HCT116 (cell line): ENCODE measurements around the gene FAM200B. TPM values are rescaled to one million over a fixed set of nuclear protein-coding genes. Genes with fewer than 3 reads are reported as not detected.

ENCODE experiments used
- ATAC-seq: fragments of 200-7000 bp; cut with Tn5 transposase; 2 replicates; pipeline ENCODE4 v1.9.1; 2020; ENCODE audit warnings: mild to moderate bottlenecking, moderate library complexity
- BruUV-seq: library from RNA; stranded (reverse); fragments of 400-500 nt; replicated peaks from 2 replicates; lab custom pipeline; 2021; lab: Mats Ljungman, UMichigan
- CTCF ChIA-PET: fragments of 300-600 bp; sonication (Branson Sonifier 250); formaldehyde crosslinking; loops from one replicate; lab custom pipeline; 2021; ENCODE audit warnings: antibody characterized with exemption; lab: Charles Lee
- POLR2A ChIA-PET: fragments of 300-600, 350-600 bp; sonication (Branson Sonifier 250); formaldehyde crosslinking; loops from one replicate; lab custom pipeline; 2021; ENCODE audit warnings: antibody characterized with exemption; lab: Charles Lee
- RAD21 ChIA-PET, 2 experiments: fragments of 300-600 bp; sonication (Branson Sonifier 250); formaldehyde crosslinking; loops; one replicate each; lab custom pipeline; 2023; ENCODE audit warnings: low total read pairs in 2 of 2; ENCODE audit not compliant: uncharacterized antibody in 2 of 2, unreplicated experiment in 2 of 2, low non-redundant PET in 1 of 2; lab: Charles Lee
- DNase-seq: peaks from one replicate; pipeline ENCODE4 v3.0.0-alpha.2; 2010; ENCODE audit warnings: low read depth, low spot score
- H2AFZ ChIP-seq: fragments of 200-600 bp; shearing (Covaris generic), sonication (generic); 2 replicates; pipeline ENCODE4 v1.6.1; 2017; ENCODE audit warnings: low read depth, mixed run types, mixed read lengths, antibody characterized with exemption, low read length; ENCODE audit not compliant: poor library complexity, severe bottlenecking
- H3K27ac ChIP-seq: 2 replicates; pipeline ENCODE4 v1.5.1; 2012; ENCODE audit warnings: low read depth, low read length
- H3K27me3 ChIP-seq: fragments of 200-600 bp; sonication (generic); 2 replicates; pipeline ENCODE4 v1.6.1; 2016; ENCODE audit warnings: mixed run types, low read length, mixed read lengths; ENCODE audit not compliant: insufficient read depth
- H3K36me3 ChIP-seq, 2 experiments: fragments of 200-500 bp in 1 of 2; fragments of 200-600 bp in 1 of 2; sonication (Bioruptor generic) in 1 of 2; sonication (generic) in 1 of 2; 2 replicates each; pipeline versions ENCODE4 v1.5.1 to v1.6.1; 2014 to 2016; ENCODE audit warnings: low read length in 2 of 2, inconsistent platforms in 1 of 2, mixed read lengths in 1 of 2, mixed run types in 1 of 2; ENCODE audit not compliant: insufficient read depth in 2 of 2, control insufficient read depth in 1 of 2
- H3K4me1 ChIP-seq, 2 experiments: fragments of 200-600 bp in 1 of 2; sonication (generic) in 1 of 2; 2 replicates each; pipeline versions ENCODE4 v1.5.1 to v1.6.1; 2012 to 2017; ENCODE audit warnings: low read length in 2 of 2, inconsistent platforms in 1 of 2, mild to moderate bottlenecking in 1 of 2, mixed read lengths in 1 of 2, mixed run types in 1 of 2, moderate library complexity in 1 of 2; ENCODE audit not compliant: insufficient read depth in 2 of 2, control insufficient read depth in 1 of 2
- H3K4me2 ChIP-seq: fragments of 200-600 bp; sonication (generic); 2 replicates; pipeline ENCODE4 v1.6.1; 2017; ENCODE audit warnings: mixed run types, low read length, mixed read lengths
- H3K4me3 ChIP-seq, 2 experiments: fragments of 200-600 bp in 1 of 2; sonication (generic) in 1 of 2; replicated peaks in 1 of 2; 2 replicates each; pipeline ENCODE4 v1.5.1; 2011 to 2016; ENCODE audit warnings: low read length in 2 of 2, control low read depth in 1 of 2, low read depth in 1 of 2, mild to moderate bottlenecking in 1 of 2, mixed read lengths in 1 of 2, mixed run types in 1 of 2
- H3K79me2 ChIP-seq: fragments of 200-600 bp; sonication (generic); 2 replicates; pipeline ENCODE4 v1.6.1; 2017; ENCODE audit warnings: mild to moderate bottlenecking, mixed run types, low read length, moderate library complexity, mixed read lengths; ENCODE audit not compliant: insufficient read depth
- H3K9ac ChIP-seq: fragments of 200-600 bp; sonication (generic); 2 replicates; pipeline ENCODE4 v1.6.1; 2016; ENCODE audit warnings: low read length, mixed read lengths
- H3K9me2 ChIP-seq: fragments of 200-600 bp; sonication (generic), shearing (Covaris generic); 2 replicates; pipeline ENCODE4 v1.6.1; 2017; ENCODE audit warnings: mixed run types, mild to moderate bottlenecking, moderate library complexity; ENCODE audit not compliant: insufficient read depth
- H3K9me3 ChIP-seq, 2 experiments: fragments of 200-500 bp in 1 of 2; fragments of 200-600 bp in 1 of 2; sonication (Bioruptor generic) in 1 of 2; sonication (generic) in 1 of 2; 2 replicates each; pipeline ENCODE4 v1.6.1; 2014 to 2017; ENCODE audit warnings: low read length in 2 of 2, mixed read lengths in 2 of 2, inconsistent platforms in 1 of 2, low read depth in 1 of 2, mild to moderate bottlenecking in 1 of 2, mixed run types in 1 of 2, moderate library complexity in 1 of 2; ENCODE audit not compliant: control insufficient read depth in 1 of 2, insufficient read depth in 1 of 2
- H4K20me1 ChIP-seq: fragments of 200-600 bp; sonication (generic), shearing (Covaris generic); 2 replicates; pipeline ENCODE4 v1.6.1; 2017; ENCODE audit warnings: mixed run types, mild to moderate bottlenecking, moderate library complexity; ENCODE audit not compliant: insufficient read depth
- ATF3 ChIP-seq: IDR thresholded peaks from 2 replicates; pipeline ENCODE4 v1.6.1; 2012
- CEBPB ChIP-seq: IDR thresholded peaks from 2 replicates; pipeline ENCODE4 v1.6.1; 2012; ENCODE audit warnings: low read depth
- EGR1 ChIP-seq: IDR thresholded peaks from 2 replicates; pipeline ENCODE4 v1.6.1; 2012; ENCODE audit warnings: low read depth
- EZH2 ChIP-seq: fragments of 200-600 bp; sonication (generic); IDR thresholded peaks from 2 replicates; pipeline ENCODE4 v1.6.1; 2017; ENCODE audit warnings: antibody characterized with exemption, mixed run types
- EZH2phosphoT487 ChIP-seq: fragments of 200-600 bp; IDR thresholded peaks from 2 replicates; pipeline ENCODE4 v1.6.1; 2018; ENCODE audit warnings: antibody characterized with exemption, borderline replicate concordance
- FOSL1 ChIP-seq: IDR thresholded peaks from 2 replicates; pipeline ENCODE4 v1.6.1; 2012; ENCODE audit warnings: low read depth
- JUND ChIP-seq: IDR thresholded peaks from 2 replicates; pipeline ENCODE4 v1.6.1; 2012
- MAX ChIP-seq: IDR thresholded peaks from 2 replicates; pipeline ENCODE4 v1.6.1; 2012
- POLR2A ChIP-seq: IDR thresholded peaks from 2 replicates; pipeline ENCODE4 v1.7.0; 2011; ENCODE audit warnings: borderline replicate concordance; ENCODE audit not compliant: insufficient read depth, insufficient read length; ENCODE audit errors: extremely low read depth
- POLR2AphosphoS5 ChIP-seq: IDR thresholded peaks from 2 replicates; pipeline ENCODE4 v1.6.1; 2011; ENCODE audit warnings: mild to moderate bottlenecking, low read depth, low read length, moderate library complexity
- RAD21 ChIP-seq: IDR thresholded peaks from 2 replicates; pipeline ENCODE4 v1.6.1; 2012; ENCODE audit warnings: low read depth, mild to moderate bottlenecking
- REST ChIP-seq: IDR thresholded peaks from 2 replicates; pipeline ENCODE4 v1.6.1; 2012; ENCODE audit warnings: low read depth
- SIN3A ChIP-seq: IDR thresholded peaks from 2 replicates; pipeline ENCODE4 v1.6.1; 2012; ENCODE audit warnings: low read depth
- SP1 ChIP-seq: IDR thresholded peaks from 2 replicates; pipeline ENCODE4 v1.6.1; 2012; ENCODE audit warnings: low read depth
- SRF ChIP-seq: IDR thresholded peaks from 2 replicates; pipeline ENCODE4 v1.6.1; 2012; ENCODE audit warnings: low read depth
- TCF7L2 ChIP-seq: IDR thresholded peaks from 2 replicates; pipeline ENCODE4 v1.7.0; 2011; ENCODE audit warnings: borderline replicate concordance, inconsistent platforms; ENCODE audit not compliant: insufficient read depth, insufficient read length; ENCODE audit errors: extremely low read depth
- YY1 ChIP-seq: IDR thresholded peaks from 2 replicates; pipeline ENCODE4 v1.6.1; 2011; ENCODE audit warnings: low read length, low read depth, moderate library complexity, mild to moderate bottlenecking; ENCODE audit not compliant: insufficient replicate concordance; ENCODE audit errors: extremely low read depth
- ZNF274 ChIP-seq: fragments of 200-500 bp; sonication (Bioruptor generic); IDR thresholded peaks from 2 replicates; pipeline ENCODE4 v1.6.1; 2014; ENCODE audit warnings: mild to moderate bottlenecking, low read depth, low read length, inconsistent platforms
- intact Hi-C: fragments of 100-400 bp; cut with micrococcal nuclease; formaldehyde crosslinking; loops from 2 replicates; pipeline ENCODE4 v1.10.0; 2022
- total RNA-seq: library from RNA; stranded (reverse); gene quantifications from one replicate; pipeline ENCODE4 v1.2.1, GENCODE V29; 2021; ENCODE audit not compliant: unreplicated experiment

The FAM200B gene
- total RNA-seq, 1 experiment from 2014 or later = 26.1 TPM

- no peak overlapping the region for H3K27ac ChIP-seq
- no peaks in the 10 kb centered on the region for H3K4me1 ChIP-seq
- no peaks in the 10 kb centered on the region for H3K27me3 ChIP-seq
- no peaks in the 10 kb centered on the region for H4K20me1 ChIP-seq
- CTCF ChIA-PET = no interaction called here
- intact Hi-C loops = no loop called here
- POLR2A ChIA-PET = no interaction called here
- RAD21 ChIA-PET = no interaction called here
- H3K36me3 ChIP-seq = no peaks in the 10 kb centered on the region
- no peaks in the 10 kb centered on the region for H3K79me2 ChIP-seq
- H2AFZ ChIP-seq = no peak overlapping the region
- H3K9me2 ChIP-seq = no peaks in the 10 kb centered on the region
- TF ChIP-seq SP1 (no peak), SIN3A (no peak), RAD21 (no peak), REST (no peak), POLR2A (no peak), MAX (no peak), ZNF274 (no peak), YY1 (no peak), TCF7L2 (no peak), EZH2phosphoT487 (no peak), FOSL1 (no peak), SRF (no peak), POLR2AphosphoS5 (no peak), JUND (no peak), EGR1 (no peak), EZH2 (no peak), CEBPB (no peak), ATF3 (no peak)
- DNase-seq (no peak), ATAC-seq (no peak)
- no TSS peak for BruUV-seq
- H3K4me3 ChIP-seq = no peak overlapping the region
- no peaks in the 10 kb centered on the region for H3K9me3 ChIP-seq
- no peak overlapping the region for H3K4me2 ChIP-seq
- no peak overlapping the region for H3K9ac ChIP-seq
Measured at GRCh38 chr4:15707363-15707715, 25.7 kb downstream of the FAM200B start.
